ENCODE data around the gene SRSF3. TPM values are rescaled to one million over a fixed set of nuclear protein-coding genes. Genes with fewer than 3 reads are reported as not detected.

SRSF3 gene
- total and polyA plus RNA-seq, 2 donors (not counting 1 experiment from before 2014, with no cell fraction given), result 316 to 642 TPM

- peak overlapping the region; percentile 89 for H3K9ac ChIP-seq (ENCODE audit: low read length)
- H3K4me1 ChIP-seq (ENCODE audit: control insufficient read depth in 2 of 2, insufficient read depth in 2 of 2, low read length in 2 of 2), result peaks cover 49 to 55% of the 10 kb centered on the region in 2 donors
- intact Hi-C loops (cut with micrococcal nuclease), result loop anchor here (1.0 to 5.0 kb wide), 5 partner anchors 46 to 209 kb away; partner anchors contain the start of genes CDKN1A, KCTD20, PXT1 and SRSF3
- Mint-ChIP-seq H3K9me3 (ENCODE audit: insufficient read depth) (no peaks in the 10 kb centered on the region), H3K4me1 (peaks cover 57% of the 10 kb centered on the region), H3K27ac (peak overlapping the region; percentile 91), H3K4me3 (peak overlapping the region; percentile 94), H3K27me3 (no peaks in the 10 kb centered on the region)
- H3K4me3 ChIP-seq (ENCODE audit: control extremely low read depth in 1 of 5, extremely low read depth in 1 of 5, insufficient read depth in 1 of 5, low read depth in 2 of 5, low read length in 4 of 5), result peak overlapping the region; percentile 47 to 96 (median 86)
- ATAC-seq (ENCODE audit: low read depth) (no peak), DNase-seq (no peak)
- H3K79me2 ChIP-seq (ENCODE audit: control insufficient read depth, insufficient read depth, low read length), result peaks cover 56% of the 10 kb centered on the region
- no CpG with 5 or more reads among the region's 13 CpGs for WGBS (ENCODE audit: insufficient coverage)
- H3K27me3 ChIP-seq (replicated peaks in 1 of 4; ENCODE audit: control extremely low read depth in 1 of 4, control insufficient read depth in 3 of 4, insufficient read depth in 4 of 4, low read length in 3 of 4), result no peaks in the 10 kb centered on the region
- H4K20me1 ChIP-seq (ENCODE audit: control insufficient read depth, insufficient read depth, low read length, poor library complexity, severe bottlenecking), result no peaks in the 10 kb centered on the region
- no peak for TF ChIP-seq CTCF (IDR thresholded peaks at IDR 0.05)
- no peak for TF ChIP-seq EZH2 (IDR thresholded peaks at IDR 0.05; ENCODE audit: borderline replicate concordance, insufficient read depth, low read depth, low read length, poor library complexity, severe bottlenecking)
- peak overlapping the region; percentile 66 to 92 for H3K27ac ChIP-seq (ENCODE audit: low read length in 2 of 2)
- H3K36me3 ChIP-seq (replicated peaks in 1 of 2; ENCODE audit: control extremely low read depth in 1 of 2, control insufficient read depth in 1 of 2, extremely low read depth in 1 of 2, insufficient read depth in 2 of 2, low read length in 1 of 2), result no peaks in the 10 kb centered on the region
- peak overlapping the region; percentile 87 for H3K4me2 ChIP-seq (replicated peaks; ENCODE audit: low read depth, low read length, poor library complexity, severe bottlenecking)
- H3K9me3 ChIP-seq (ENCODE audit: control extremely low read depth in 1 of 3, control insufficient read depth in 2 of 3, insufficient read depth in 1 of 3, low read length in 2 of 3), result no peaks in the 10 kb centered on the region
- peak overlapping the region; percentile 85 for H2AFZ ChIP-seq (ENCODE audit: insufficient read depth, low read depth, low read length, poor library complexity, severe bottlenecking)
- CTCF ChIA-PET, result no interaction called here
- POLR2A ChIA-PET, result interaction anchor here (0.6 to 2.5 kb wide), 4 partner anchors 32 to 349 kb away, joined by 3 to 6 read pairs (median 5); partner anchors contain the start of gene SRSF3
Observed at GRCh38 chr6:36547646-36548400, 46.3 kb upstream of the SRSF3 start.

- Histone ChIP-seq H3K27me3 (replicated peaks in 1 of 4; ENCODE audit: control extremely low read depth in 1 of 4, control insufficient read depth in 3 of 4, insufficient read depth in 4 of 4, low read length in 3 of 4) (no peaks in the 10 kb centered on the region), H3K9me3 (ENCODE audit: control extremely low read depth in 1 of 3, control insufficient read depth in 2 of 3, insufficient read depth in 1 of 3, low read length in 2 of 3) (no peaks in the 10 kb centered on the region), H3K79me2 (ENCODE audit: control insufficient read depth, insufficient read depth, low read length) (peaks cover 51% of the 10 kb centered on the region), H3K4me2 (replicated peaks; ENCODE audit: low read depth, low read length, poor library complexity, severe bottlenecking) (peak overlapping the region; percentile 87), H4K20me1 (ENCODE audit: control insufficient read depth, insufficient read depth, low read length, poor library complexity, severe bottlenecking) (no peaks in the 10 kb centered on the region), H3K4me1 (ENCODE audit: control insufficient read depth in 2 of 2, insufficient read depth in 2 of 2, low read length in 2 of 2) (peaks cover 46 to 52% of the 10 kb centered on the region in 2 donors), H3K36me3 (replicated peaks in 1 of 2; ENCODE audit: control extremely low read depth in 1 of 2, control insufficient read depth in 1 of 2, extremely low read depth in 1 of 2, insufficient read depth in 2 of 2, low read length in 1 of 2) (no peaks in the 10 kb centered on the region), H3K9ac (ENCODE audit: low read length) (no peak overlapping the region), H2AFZ (ENCODE audit: insufficient read depth, low read depth, low read length, poor library complexity, severe bottlenecking) (peak overlapping the region; percentile 85), H3K27ac (ENCODE audit: low read length in 2 of 2) (peak overlapping the region in 1 of 2 donors; percentile 92), H3K4me3 (ENCODE audit: control extremely low read depth in 1 of 5, extremely low read depth in 1 of 5, insufficient read depth in 1 of 5, low read depth in 2 of 5, low read length in 4 of 5) (no peak overlapping the region)
- no peak for TF ChIP-seq CTCF (IDR thresholded peaks at IDR 0.05)
- no peak for TF ChIP-seq EZH2 (IDR thresholded peaks at IDR 0.05; ENCODE audit: borderline replicate concordance, insufficient read depth, low read depth, low read length, poor library complexity, severe bottlenecking)
- ATAC-seq (ENCODE audit: low read depth) (no peak), DNase-seq (no peak)
- Mint-ChIP-seq H3K27ac (peak overlapping the region; percentile 90), H3K4me3 (peak overlapping the region; percentile 94), H3K4me1 (peaks cover 54% of the 10 kb centered on the region), H3K9me3 (ENCODE audit: insufficient read depth) (no peaks in the 10 kb centered on the region), H3K27me3 (no peaks in the 10 kb centered on the region)
- intact Hi-C loops (cut with micrococcal nuclease), result loop anchor here (5.0 kb wide), 1 partner anchor 209 kb away; no protein-coding TSS in a partner anchor
- POLR2A ChIA-PET, result interaction anchor here (0.6 to 2.5 kb wide), 4 partner anchors 31 to 348 kb away, joined by 3 to 11 read pairs (median 6); partner anchors contain the start of gene SRSF3
- CTCF ChIA-PET, result no interaction called here
- WGBS (ENCODE audit: insufficient coverage), result 100% methylated on average over 1 of the region's 2 CpGs
Observed at GRCh38 chr6:36548401-36548743, 45.8 kb upstream of the SRSF3 start.

Data from B cell (primary cell).